Spleen (tissue), 7 donors: ENCODE measurements around the gene SPON1.

ENCODE experiments used
- POLR2A ChIP-seq, 3 donors: fragments of 450-650 bp; IDR thresholded peaks; one replicate each; pipeline ENCODE4 v1.5.1; 2017; ENCODE audit warnings: antibody characterized with exemption in 3 of 3, mild to moderate bottlenecking in 1 of 3
- TF ChIP-seq, protein P1 (sequence below), 11 experiments: fragments of 200-600 bp in 7 of 11; fragments of 450-650 bp in 4 of 11; sonication (generic) in 4 of 11; IDR thresholded peaks in 8 of 11; conservative IDR thresholded peaks in 3 of 11; 1 replicate in 7 of 11; 2 replicates in 4 of 11; pipeline versions ENCODE4 v1.4.0 to v1.8.0; 2016 to 2021; ENCODE audit warnings: antibody characterized with exemption in 11 of 11, inconsistent platforms in 4 of 11, mild to moderate bottlenecking in 1 of 11
- donor health status: DM: no; HTN: no; CAD: no; lungs with moderate emphysema.
- donor health status: DM: no; HTN: no; CAD: no.
- donor health status: DM: no; HTN: no; CAD: no.

DNA sequence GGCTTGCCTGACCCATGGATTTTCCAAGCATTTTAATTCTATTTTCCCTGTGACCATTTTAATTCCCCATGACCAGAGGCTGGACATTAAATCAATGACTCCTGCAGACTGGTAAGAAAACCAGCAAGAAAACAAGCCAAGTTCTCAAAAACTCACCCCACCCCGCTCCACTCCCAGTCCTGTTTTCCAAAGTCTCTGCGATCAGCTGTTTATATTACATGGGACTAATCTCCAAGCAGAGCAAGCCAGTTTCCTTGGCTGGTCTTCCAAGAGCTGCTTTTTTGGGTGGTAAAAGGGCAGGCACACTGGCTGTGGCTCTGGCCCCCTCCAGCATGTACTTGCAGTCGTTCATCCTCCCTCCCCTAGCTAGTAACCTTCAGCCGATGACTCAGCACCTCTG, 298.5 kb downstream of the SPON1 start:
- TF ChIP-seq, protein P1, sequence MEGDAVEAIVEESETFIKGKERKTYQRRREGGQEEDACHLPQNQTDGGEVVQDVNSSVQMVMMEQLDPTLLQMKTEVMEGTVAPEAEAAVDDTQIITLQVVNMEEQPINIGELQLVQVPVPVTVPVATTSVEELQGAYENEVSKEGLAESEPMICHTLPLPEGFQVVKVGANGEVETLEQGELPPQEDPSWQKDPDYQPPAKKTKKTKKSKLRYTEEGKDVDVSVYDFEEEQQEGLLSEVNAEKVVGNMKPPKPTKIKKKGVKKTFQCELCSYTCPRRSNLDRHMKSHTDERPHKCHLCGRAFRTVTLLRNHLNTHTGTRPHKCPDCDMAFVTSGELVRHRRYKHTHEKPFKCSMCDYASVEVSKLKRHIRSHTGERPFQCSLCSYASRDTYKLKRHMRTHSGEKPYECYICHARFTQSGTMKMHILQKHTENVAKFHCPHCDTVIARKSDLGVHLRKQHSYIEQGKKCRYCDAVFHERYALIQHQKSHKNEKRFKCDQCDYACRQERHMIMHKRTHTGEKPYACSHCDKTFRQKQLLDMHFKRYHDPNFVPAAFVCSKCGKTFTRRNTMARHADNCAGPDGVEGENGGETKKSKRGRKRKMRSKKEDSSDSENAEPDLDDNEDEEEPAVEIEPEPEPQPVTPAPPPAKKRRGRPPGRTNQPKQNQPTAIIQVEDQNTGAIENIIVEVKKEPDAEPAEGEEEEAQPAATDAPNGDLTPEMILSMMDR (IDR thresholded peaks at IDR 0.05 in 8 of 11, conservative IDR thresholded peaks at IDR 0.05 in 3 of 11) = no peak
- no peak for TF ChIP-seq POLR2A (IDR thresholded peaks at IDR 0.05)
